B cell (primary cell): Measurements from ENCODE around the gene WASHC4. TPM values are rescaled to one million over a fixed set of nuclear protein-coding genes. Genes with fewer than 3 reads are reported as not detected.

Experiments used
- ATAC-seq: fragments of 200-7000 bp; cut with Tn5 transposase; one replicate; pipeline ENCODE4 v1.10.0; 2021; ENCODE audit warnings: low read depth, mild to moderate bottlenecking, moderate number of reproducible peaks, moderate library complexity
- CTCF ChIA-PET: fragments of 350-600 bp; sonication (Branson Sonifier 250); formaldehyde crosslinking; loops from one replicate; lab custom pipeline; 2021; ENCODE audit warnings: antibody characterized with exemption, inconsistent platforms; lab: Charles Lee
- POLR2A ChIA-PET: fragments of 350-600 bp; sonication (Branson Sonifier 250); formaldehyde crosslinking; loops from one replicate; lab custom pipeline; 2021; ENCODE audit warnings: antibody characterized with exemption; lab: Charles Lee
- DNase-seq: peaks from one replicate; pipeline ENCODE4 v3.0.0; 2013
- H2AFZ ChIP-seq: 2 replicates; pipeline ENCODE4 v1.6.1; 2012; ENCODE audit warnings: mild to moderate bottlenecking, low read depth, low read length; ENCODE audit not compliant: insufficient read depth, poor library complexity, severe bottlenecking
- H3K27ac ChIP-seq, 2 donors: 1 replicate in 1 of 2; 2 replicates in 1 of 2; pipeline ENCODE4 v1.5.1; 2012 to 2013; ENCODE audit warnings: low read length in 2 of 2, mild to moderate bottlenecking in 2 of 2, moderate library complexity in 1 of 2
- H3K27me3 ChIP-seq, 4 experiments: fragments of 200-600 bp in 1 of 4; sonication (generic) in 1 of 4; replicated peaks in 1 of 4; 1 replicate in 2 of 4; 2 replicates in 2 of 4; pipeline versions ENCODE4 v1.6.1 to v1.7.0; 2013 to 2016; ENCODE audit warnings: low read length in 3 of 4, mild to moderate bottlenecking in 2 of 4, mixed read lengths in 1 of 4, moderate library complexity in 1 of 4; ENCODE audit not compliant: insufficient read depth in 4 of 4, control insufficient read depth in 3 of 4; ENCODE audit errors: control extremely low read depth in 1 of 4
- H3K36me3 ChIP-seq, 2 experiments: replicated peaks in 1 of 2; 1 replicate in 1 of 2; 2 replicates in 1 of 2; pipeline versions ENCODE4 v1.6.1 to v1.7.1; 2013; ENCODE audit warnings: low read length in 1 of 2; ENCODE audit not compliant: insufficient read depth in 2 of 2, control insufficient read depth in 1 of 2; ENCODE audit errors: control extremely low read depth in 1 of 2, extremely low read depth in 1 of 2
- H3K4me1 ChIP-seq, 2 donors: fragments of 200-600 bp in 1 of 2; sonication (generic) in 1 of 2; 1 replicate in 1 of 2; 2 replicates in 1 of 2; pipeline versions ENCODE4 v1.5.1 to v1.6.1; 2013 to 2017; ENCODE audit warnings: low read length in 2 of 2; ENCODE audit not compliant: control insufficient read depth in 2 of 2, insufficient read depth in 2 of 2
- H3K4me2 ChIP-seq: replicated peaks from 2 replicates; pipeline ENCODE3; 2012; ENCODE audit warnings: mild to moderate bottlenecking, low read depth, low read length; ENCODE audit not compliant: poor library complexity, severe bottlenecking
- H3K4me3 ChIP-seq, 5 experiments: fragments of 200-600 bp in 1 of 5; sonication (generic) in 1 of 5; 1 replicate in 3 of 5; 2 replicates in 2 of 5; pipeline versions ENCODE4 v1.5.1 to v1.7.0; 2011 to 2016; ENCODE audit warnings: low read length in 4 of 5, mild to moderate bottlenecking in 4 of 5, low read depth in 2 of 5, control low read depth in 1 of 5, moderate library complexity in 1 of 5; ENCODE audit not compliant: insufficient read depth in 1 of 5; ENCODE audit errors: control extremely low read depth in 1 of 5, extremely low read depth in 1 of 5
- H3K79me2 ChIP-seq: fragments of 200-600 bp; sonication (generic); one replicate; pipeline ENCODE4 v1.6.0; 2016; ENCODE audit warnings: low read length; ENCODE audit not compliant: control insufficient read depth, insufficient read depth
- H3K9ac ChIP-seq: fragments of 200-600 bp; sonication (generic); 2 replicates; pipeline ENCODE4 v1.6.1; 2017; ENCODE audit warnings: mild to moderate bottlenecking, low read length, moderate library complexity
- H3K9me3 ChIP-seq, 3 donors: one replicate each; pipeline versions ENCODE4 v1.6.1 to v1.7.1; 2013; ENCODE audit warnings: low read length in 2 of 3; ENCODE audit not compliant: control insufficient read depth in 2 of 3, insufficient read depth in 1 of 3; ENCODE audit errors: control extremely low read depth in 1 of 3
- H4K20me1 ChIP-seq: 2 replicates; pipeline ENCODE4 v1.6.0; 2012; ENCODE audit warnings: mild to moderate bottlenecking, low read length; ENCODE audit not compliant: insufficient read depth, control insufficient read depth, poor library complexity, severe bottlenecking
- H3K27ac Mint-ChIP-seq: one replicate; pipeline ENCODE4 v1.8.0; 2021; ENCODE audit warnings: mixed read lengths
- H3K27me3 Mint-ChIP-seq: one replicate; pipeline ENCODE4 v1.8.0; 2021; ENCODE audit warnings: mixed read lengths
- H3K4me1 Mint-ChIP-seq: one replicate; pipeline ENCODE4 v1.8.0; 2021; ENCODE audit warnings: mixed read lengths
- H3K4me3 Mint-ChIP-seq: one replicate; pipeline ENCODE4 v1.8.0; 2021; ENCODE audit warnings: mixed read lengths
- H3K9me3 Mint-ChIP-seq: one replicate; pipeline ENCODE4 v1.8.0; 2022; ENCODE audit warnings: mixed read lengths; ENCODE audit not compliant: insufficient read depth
- EZH2 ChIP-seq: IDR thresholded peaks from 2 replicates; pipeline ENCODE4 v1.6.1; 2012; ENCODE audit warnings: borderline replicate concordance, low read depth, mild to moderate bottlenecking, moderate library complexity, low read length; ENCODE audit not compliant: insufficient read depth, poor library complexity, severe bottlenecking
- WGBS: methylation state at CpG from one replicate; pipeline ENCODE4 v1.1.5; 2013; ENCODE audit warnings: missing lambda C conversion rate; ENCODE audit not compliant: insufficient coverage; 5-methylcytosine and 5-hydroxymethylcytosine counted together
- intact Hi-C: fragments of 100-400 bp; cut with micrococcal nuclease; formaldehyde crosslinking; loops from one replicate; pipeline ENCODE4 v1.10.0; 2022
- polyA plus RNA-seq: library from polyadenylated mRNA; depleted of rRNA; stranded (reverse); fragments of >200 nt; gene quantifications from 2 replicates; pipeline ENCODE4 v1.2.3, GENCODE V29; 2012
- total RNA-seq, 2 donors: library from RNA; stranded (reverse); fragments of 120-200 nt in 1 of 2; gene quantifications; 1 replicate in 1 of 2; 2 replicates in 1 of 2; pipeline versions ENCODE4 v1.2.3 to v1.2.4, GENCODE V29; 2013 to 2022
- TF ChIP-seq, protein P1 (sequence below): fragments of 200-600 bp; IDR thresholded peaks from one replicate; pipeline ENCODE4 v1.8.0; 2022; ENCODE audit warnings: antibody characterized with exemption, mild to moderate bottlenecking

WASHC4 gene
- total and polyA plus RNA-seq, 2 donors (not counting 1 experiment from before 2014, with no cell fraction given) = 55.2 to 240 TPM

DNA sequence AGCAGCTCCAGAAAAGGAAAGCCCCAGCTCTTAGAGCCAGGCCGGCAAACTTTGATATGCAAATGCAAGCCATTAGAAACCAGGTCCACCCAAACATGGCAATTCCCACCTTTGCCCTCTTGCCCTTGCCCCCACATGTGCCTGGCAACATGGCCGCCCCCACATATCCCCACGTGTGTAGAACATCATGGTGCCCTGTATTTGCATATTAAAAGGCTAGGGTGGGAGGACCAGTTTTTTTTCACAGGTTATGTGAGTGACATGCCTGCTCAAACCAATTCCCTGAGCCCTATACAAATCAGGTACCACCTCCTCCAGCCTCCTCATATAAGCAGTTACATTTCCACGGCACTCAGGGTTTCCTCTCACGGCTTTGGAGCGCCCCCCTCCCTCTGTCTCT lies 17.2 kb upstream of the WASHC4 start:
- Histone ChIP-seq H3K27ac (no peak overlapping the region), H3K4me3 (no peak overlapping the region), H3K4me1 (no peaks in the 10 kb centered on the region), H3K9ac (no peak overlapping the region), H3K9me3 (peaks cover 1 to 14% (median 6%) of the 10 kb centered on the region in 3 donors), H3K36me3 (no peaks in the 10 kb centered on the region), H3K79me2 (no peaks in the 10 kb centered on the region), H3K27me3 (no peaks in the 10 kb centered on the region), H2AFZ (no peak overlapping the region), H4K20me1 (no peaks in the 10 kb centered on the region), H3K4me2 (no peak overlapping the region)
- ATAC-seq (no peak), DNase-seq (no peak)
- no peak for TF ChIP-seq EZH2
- TF ChIP-seq, protein P1, sequence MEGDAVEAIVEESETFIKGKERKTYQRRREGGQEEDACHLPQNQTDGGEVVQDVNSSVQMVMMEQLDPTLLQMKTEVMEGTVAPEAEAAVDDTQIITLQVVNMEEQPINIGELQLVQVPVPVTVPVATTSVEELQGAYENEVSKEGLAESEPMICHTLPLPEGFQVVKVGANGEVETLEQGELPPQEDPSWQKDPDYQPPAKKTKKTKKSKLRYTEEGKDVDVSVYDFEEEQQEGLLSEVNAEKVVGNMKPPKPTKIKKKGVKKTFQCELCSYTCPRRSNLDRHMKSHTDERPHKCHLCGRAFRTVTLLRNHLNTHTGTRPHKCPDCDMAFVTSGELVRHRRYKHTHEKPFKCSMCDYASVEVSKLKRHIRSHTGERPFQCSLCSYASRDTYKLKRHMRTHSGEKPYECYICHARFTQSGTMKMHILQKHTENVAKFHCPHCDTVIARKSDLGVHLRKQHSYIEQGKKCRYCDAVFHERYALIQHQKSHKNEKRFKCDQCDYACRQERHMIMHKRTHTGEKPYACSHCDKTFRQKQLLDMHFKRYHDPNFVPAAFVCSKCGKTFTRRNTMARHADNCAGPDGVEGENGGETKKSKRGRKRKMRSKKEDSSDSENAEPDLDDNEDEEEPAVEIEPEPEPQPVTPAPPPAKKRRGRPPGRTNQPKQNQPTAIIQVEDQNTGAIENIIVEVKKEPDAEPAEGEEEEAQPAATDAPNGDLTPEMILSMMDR = no peak
- Mint-ChIP-seq H3K4me3 (no peak overlapping the region), H3K9me3 (peaks cover 10% of the 10 kb centered on the region), H3K27me3 (peaks cover 12% of the 10 kb centered on the region), H3K27ac (no peak overlapping the region), H3K4me1 (peaks cover 1% of the 10 kb centered on the region)
- ChIA-PET POLR2A (no interaction called here), CTCF (interaction anchor here (1.0 kb wide), 1 partner anchor 981 kb away, joined by 4 read pairs; no protein-coding TSS in a partner anchor)
- 92% methylated on average over 4 of the region's 6 CpGs for WGBS
- intact Hi-C loops = no loop called here

DNA sequence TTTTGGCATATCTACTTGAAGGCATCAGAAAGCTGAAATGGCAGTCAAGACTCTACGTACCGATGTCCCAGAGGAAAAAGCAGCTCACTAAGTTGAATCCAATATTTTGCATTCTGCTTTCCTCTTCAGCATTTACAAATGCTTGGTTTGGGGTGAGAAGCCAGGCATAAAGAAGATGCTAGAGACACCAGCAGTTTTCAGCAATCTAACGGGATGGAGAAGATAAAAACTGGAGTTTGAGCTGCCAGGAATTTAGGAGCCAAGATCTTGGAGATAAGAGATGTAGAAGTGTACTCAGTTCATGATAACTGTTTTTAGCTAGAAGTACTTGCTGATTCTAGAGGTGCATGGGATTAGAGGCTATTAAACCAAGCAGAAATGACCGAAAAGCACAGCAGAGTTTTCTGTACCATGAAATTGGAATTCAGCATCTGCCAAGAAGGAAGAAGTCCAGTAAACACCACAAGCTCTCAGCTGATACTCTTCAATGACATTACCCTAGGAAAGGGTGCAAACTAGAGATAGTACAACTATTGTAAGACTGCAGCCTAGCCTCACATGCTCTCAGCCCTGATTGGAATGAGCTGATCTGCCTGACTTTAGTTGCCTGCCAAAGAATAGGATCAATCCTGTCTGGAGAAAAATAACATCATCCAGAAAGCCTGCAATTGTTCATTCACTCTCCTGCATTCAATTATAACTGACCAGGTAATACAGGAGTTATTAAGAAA lies 15.9 kb upstream of the WASHC4 start:
- DNase-seq = no peak
- CTCF ChIA-PET = interaction anchor here (0.9 kb wide), 1 partner anchor 31 kb away, joined by 3 read pairs; no protein-coding TSS in a partner anchor
- Mint-ChIP-seq H3K4me3 (no peak overlapping the region), H3K4me1 (no peaks in the 10 kb centered on the region), H3K9me3 (peaks cover 14% of the 10 kb centered on the region), H3K27me3 (peaks cover 8% of the 10 kb centered on the region), H3K27ac (no peak overlapping the region)
- Histone ChIP-seq H3K27ac (no peak overlapping the region), H3K36me3 (no peaks in the 10 kb centered on the region), H2AFZ (no peak overlapping the region), H3K4me2 (no peak overlapping the region), H3K27me3 (no peaks in the 10 kb centered on the region), H3K9ac (no peak overlapping the region), H3K4me3 (no peak overlapping the region), H3K79me2 (no peaks in the 10 kb centered on the region), H3K4me1 (no peaks in the 10 kb centered on the region), H3K9me3 (peaks cover 4 to 14% (median 13%) of the 10 kb centered on the region in 3 donors), H4K20me1 (no peaks in the 10 kb centered on the region)
- POLR2A ChIA-PET = interaction anchor here (0.7 to 0.8 kb wide), 2 partner anchors 815 to 1134 kb away, joined by 3 to 5 read pairs; no protein-coding TSS in a partner anchor
- no peak for ATAC-seq
- intact Hi-C loops = no loop called here
- TF ChIP-seq, protein P1 = no peak
- TF ChIP-seq EZH2 = no peak
- 75% methylated on average over 2 of the region's 4 CpGs for WGBS
